Testis (tissue), 3 donors: Measurements from ENCODE around the gene DMD. TPM values are rescaled to one million over a fixed set of nuclear protein-coding genes. Genes with fewer than 3 reads are reported as not detected.
"Not testable (repeated sequence)": the region's sequence is repeated elsewhere in the genome, so short reads cannot be mapped to it uniquely, and the experiment has no call there.

Source experiments
- DNase-seq: peaks from one replicate; pipeline ENCODE4 v3.0.0-alpha.2; 2019
- H3K27ac ChIP-seq, 2 donors: fragments of 200-600 bp; sonication (generic); one replicate each; pipeline ENCODE4 v1.5.1; 2019
- H3K27me3 ChIP-seq: fragments of 200-600 bp; sonication (generic); one replicate; pipeline ENCODE4 v1.5.1; 2019
- H3K36me3 ChIP-seq: fragments of 200-600 bp; sonication (generic); one replicate; pipeline ENCODE4 v1.5.1; 2017; ENCODE audit warnings: low read depth; ENCODE audit errors: missing control alignments
- H3K4me1 ChIP-seq: fragments of 200-600 bp; sonication (generic); one replicate; pipeline ENCODE4 v1.5.1; 2019
- H3K4me3 ChIP-seq, 2 donors: fragments of 200-600 bp; sonication (generic); one replicate each; pipeline ENCODE4 v1.5.1; 2017 to 2019
- H3K9me3 ChIP-seq: fragments of 200-600 bp; sonication (generic); one replicate; pipeline ENCODE4 v1.5.1; 2017
- POLR2A ChIP-seq: fragments of 450-650 bp; IDR thresholded peaks from one replicate; pipeline ENCODE4 v1.6.1; 2017; ENCODE audit warnings: antibody characterized with exemption, mild to moderate bottlenecking, moderate library complexity
- WGBS, 2 donors: methylation state at CpG; one replicate each; pipeline ENCODE4 v1.1.5; 2018; 5-methylcytosine and 5-hydroxymethylcytosine counted together
- intact Hi-C: fragments of 100-400 bp; cut with DNase I; formaldehyde crosslinking; loops from one replicate; pipeline ENCODE4 v1.15.1; 2023; ENCODE audit warnings: low total_unique reads
- polyA plus RNA-seq: library from polyadenylated mRNA; stranded (reverse); fragments of 350-450 nt; fragmentation: Illumina TruSeq; extraction: RNeasy Lipid Tissue Mini Kit (QIAGEN cat#74804); gene quantifications from one replicate; pipeline ENCODE4 v1.2.3, GENCODE V29; 2014; ENCODE audit warnings: low read depth, low replicate concordance; ENCODE audit not compliant: insufficient read depth
- total RNA-seq, 2 donors: library from RNA; depleted of rRNA; stranded (reverse); fragments of >200 nt; gene quantifications; one replicate each; pipeline ENCODE4 v1.2.3, GENCODE V29; 2016
- TF ChIP-seq, protein P1 (sequence below), 3 experiments: fragments of 450-650 bp in 2 of 3; fragments of 200-600 bp in 1 of 3; sonication (generic) in 1 of 3; IDR thresholded peaks; one replicate each; pipeline ENCODE4 v1.5.1; 2016 to 2019; ENCODE audit warnings: antibody characterized with exemption in 3 of 3, mild to moderate bottlenecking in 2 of 3, moderate library complexity in 1 of 3

Gene DMD
- total and polyA plus RNA-seq, 3 donors from 2014 or later: 11.3 to 34.1 (median 24.2) TPM

DNA sequence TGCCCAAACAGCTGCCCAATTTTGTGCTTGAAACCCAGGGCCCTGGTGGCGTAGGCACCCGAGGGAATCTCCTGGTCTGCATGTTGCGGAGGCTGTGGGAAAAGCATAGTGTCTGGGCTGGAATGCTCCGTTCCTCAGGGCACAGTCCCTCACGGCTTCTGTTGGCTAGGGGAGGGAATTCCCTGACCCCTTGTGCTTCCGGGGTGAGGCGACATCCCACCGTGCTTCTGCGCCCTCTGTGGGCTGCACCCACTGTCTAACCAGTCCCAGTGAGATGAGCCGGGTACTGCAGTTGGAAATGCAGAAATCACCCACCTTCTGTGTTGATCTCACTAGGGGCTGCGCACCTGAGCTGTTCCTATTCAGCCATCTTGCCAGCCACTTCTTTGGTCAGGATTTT, 1740.1 kb downstream of the DMD start:
- TF ChIP-seq POLR2A: no peak
- TF ChIP-seq, protein P1, sequence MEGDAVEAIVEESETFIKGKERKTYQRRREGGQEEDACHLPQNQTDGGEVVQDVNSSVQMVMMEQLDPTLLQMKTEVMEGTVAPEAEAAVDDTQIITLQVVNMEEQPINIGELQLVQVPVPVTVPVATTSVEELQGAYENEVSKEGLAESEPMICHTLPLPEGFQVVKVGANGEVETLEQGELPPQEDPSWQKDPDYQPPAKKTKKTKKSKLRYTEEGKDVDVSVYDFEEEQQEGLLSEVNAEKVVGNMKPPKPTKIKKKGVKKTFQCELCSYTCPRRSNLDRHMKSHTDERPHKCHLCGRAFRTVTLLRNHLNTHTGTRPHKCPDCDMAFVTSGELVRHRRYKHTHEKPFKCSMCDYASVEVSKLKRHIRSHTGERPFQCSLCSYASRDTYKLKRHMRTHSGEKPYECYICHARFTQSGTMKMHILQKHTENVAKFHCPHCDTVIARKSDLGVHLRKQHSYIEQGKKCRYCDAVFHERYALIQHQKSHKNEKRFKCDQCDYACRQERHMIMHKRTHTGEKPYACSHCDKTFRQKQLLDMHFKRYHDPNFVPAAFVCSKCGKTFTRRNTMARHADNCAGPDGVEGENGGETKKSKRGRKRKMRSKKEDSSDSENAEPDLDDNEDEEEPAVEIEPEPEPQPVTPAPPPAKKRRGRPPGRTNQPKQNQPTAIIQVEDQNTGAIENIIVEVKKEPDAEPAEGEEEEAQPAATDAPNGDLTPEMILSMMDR (IDR thresholded peaks at IDR 0.05): no peak
- 83 to 91% methylated on average over 1 to 6 of the region's 11 CpGs for WGBS, 2 donors
- intact Hi-C loops: no loop called here

DNA sequence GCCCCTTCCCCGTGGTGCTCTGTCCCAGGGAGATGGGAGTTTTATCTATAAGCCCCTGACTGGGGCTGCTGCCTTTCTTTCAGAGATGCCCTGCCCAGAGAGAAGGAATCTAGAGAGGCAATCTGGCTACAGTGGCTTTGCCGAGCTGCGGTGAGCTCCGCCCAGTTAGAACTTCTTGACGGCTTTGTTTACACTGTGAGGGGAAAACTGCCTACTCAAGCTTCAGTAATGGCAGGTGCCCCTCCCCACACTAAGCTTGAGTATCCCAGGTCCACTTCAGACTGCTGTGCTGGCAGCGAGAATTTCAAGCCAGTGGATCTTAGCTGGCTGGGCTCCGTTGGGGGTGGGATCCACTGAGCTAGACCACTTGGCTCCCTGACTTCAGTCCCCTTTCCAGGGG, 1740.6 kb downstream of the DMD start:
- H3K27ac ChIP-seq, DNase-seq, H3K27me3 ChIP-seq, intact Hi-C loops, H3K4me3 ChIP-seq, H3K36me3 ChIP-seq, H3K4me1 ChIP-seq, H3K9me3 ChIP-seq: not testable (repeated sequence)
- 80 to 94% methylated on average over 2 to 7 of the region's 7 CpGs for WGBS, 2 donors

More for the DNA sequence above, 1740.1 kb downstream of the DMD start:
- Histone ChIP-seq H3K27me3 (no peaks in the 10 kb centered on the region), H3K4me1 (no peaks in the 10 kb centered on the region), H3K27ac (no peak overlapping the region), H3K36me3 (no peaks in the 10 kb centered on the region), H3K4me3 (no peak overlapping the region), H3K9me3 (no peaks in the 10 kb centered on the region)
- no peak for DNase-seq

DNA sequence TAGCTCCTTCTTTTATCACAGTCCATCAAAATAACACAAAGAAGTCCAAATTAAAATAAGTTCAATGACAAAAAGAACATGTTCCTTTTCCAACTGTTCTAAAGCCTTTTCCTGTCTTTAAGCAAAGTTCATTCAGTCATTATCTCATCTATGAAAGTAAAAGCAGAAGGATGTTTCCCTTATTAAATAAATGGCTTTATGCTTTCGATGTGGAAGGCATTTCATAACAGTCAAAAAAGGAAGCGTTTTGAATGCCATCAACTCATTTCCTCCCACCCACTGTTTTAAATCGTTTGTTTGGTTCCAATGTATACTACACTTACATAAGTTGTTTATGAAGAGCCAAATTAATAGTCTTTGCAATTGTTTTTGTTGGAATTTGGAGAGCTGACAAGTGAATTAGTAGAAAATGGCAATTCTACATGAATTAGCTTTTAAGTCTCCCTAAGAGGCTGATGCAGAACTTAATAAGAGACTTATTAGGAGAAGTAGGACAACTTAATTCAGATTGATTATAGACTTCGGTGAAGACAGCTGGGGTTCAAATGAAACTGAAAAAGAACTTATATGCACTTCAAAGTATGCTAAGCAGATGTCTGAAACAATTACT, 1746.9 kb downstream of the DMD start:
- intact Hi-C loops: no loop called here
- H3K4me3 ChIP-seq: no peak overlapping the region
- no peaks in the 10 kb centered on the region for H3K36me3 ChIP-seq
- no peaks in the 10 kb centered on the region for H3K27me3 ChIP-seq
- WGBS, 2 donors: 30 to 42% methylated on average over 4 of the region's 4 CpGs
- H3K4me1 ChIP-seq: no peaks in the 10 kb centered on the region
- TF ChIP-seq POLR2A: no peak
- TF ChIP-seq, protein P1 (IDR thresholded peaks at IDR 0.05): no peak
- H3K9me3 ChIP-seq: no peaks in the 10 kb centered on the region
- no peak for DNase-seq
- no peak overlapping the region for H3K27ac ChIP-seq

DNA sequence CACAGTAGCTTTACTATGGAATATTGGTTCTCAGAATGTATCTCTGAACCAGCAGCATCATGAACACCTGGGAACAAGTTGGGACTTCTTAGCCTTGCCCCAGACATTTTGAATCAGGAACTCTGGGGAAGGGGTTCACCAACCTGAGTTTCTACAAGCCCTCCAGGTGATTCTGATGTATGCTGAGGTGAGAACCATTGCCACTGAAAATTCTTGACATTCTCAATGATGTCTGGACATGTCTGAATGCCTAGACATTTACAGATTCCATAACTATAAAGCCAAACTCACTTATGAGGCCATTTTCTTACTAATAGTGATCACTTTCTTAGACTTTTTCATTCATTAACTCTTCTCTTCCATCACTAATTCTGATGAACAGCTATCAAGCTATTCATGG, 1750.1 kb downstream of the DMD start:
- TF ChIP-seq, protein P1 (IDR thresholded peaks at IDR 0.05): no peak
- no peak for TF ChIP-seq POLR2A
- Histone ChIP-seq H3K4me3 (no peak overlapping the region), H3K27ac (no peak overlapping the region), H3K36me3 (no peaks in the 10 kb centered on the region), H3K27me3 (no peaks in the 10 kb centered on the region), H3K4me1 (no peaks in the 10 kb centered on the region), H3K9me3 (no peaks in the 10 kb centered on the region)
- DNase-seq: no peak
- intact Hi-C loops: no loop called here

DNA sequence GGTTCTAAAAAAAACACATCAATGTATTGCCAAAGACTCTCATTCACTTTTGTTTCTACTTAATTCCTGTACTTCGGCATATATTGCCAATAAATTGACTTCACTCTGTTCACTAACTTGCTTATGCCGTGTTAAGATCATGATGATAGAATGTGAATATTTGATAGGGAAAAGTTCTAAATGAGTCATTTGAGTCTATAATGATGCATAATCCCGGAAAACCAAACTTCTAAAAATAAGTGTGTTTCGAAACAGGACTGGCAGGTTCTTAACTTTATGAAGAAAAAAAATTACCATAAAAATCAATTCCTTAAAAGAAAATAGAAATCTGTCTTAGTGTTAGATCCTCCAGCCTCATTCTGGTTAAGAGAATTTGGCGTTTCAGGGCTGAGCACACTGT, 1752.0 kb downstream of the DMD start:
- H3K4me3 ChIP-seq: no peak overlapping the region
- H3K9me3 ChIP-seq: no peaks in the 10 kb centered on the region
- intact Hi-C loops: no loop called here
- no peak overlapping the region for H3K27ac ChIP-seq
- 89 to 92% methylated on average over 4 to 5 of the region's 5 CpGs for whole genome bisulfite sequencing, 2 donors
- no peak for DNase-seq
- H3K27me3 ChIP-seq: no peaks in the 10 kb centered on the region
- TF ChIP-seq, protein P1 (IDR thresholded peaks at IDR 0.05): no peak
- TF ChIP-seq POLR2A: no peak
- H3K4me1 ChIP-seq: no peaks in the 10 kb centered on the region
- H3K36me3 ChIP-seq: no peaks in the 10 kb centered on the region
